NCI-H345 (cell line): ENCODE results near the gene COL3A1.

Experiments used
- DNase-seq: peaks from one replicate; lab custom pipeline; 2025; lab: John Stamatoyannopoulos, UW

COL3A1 gene

GRCh38 chr2:188976545-188977268 is 2.5 kb downstream of the COL3A1 start:
- DNase-seq = no peak

- no peak for DNase-seq
Observed at GRCh38 chr2:188977317-188977716, 3.1 kb downstream of the COL3A1 start.

- DNase-seq = no peak
Observed at GRCh38 chr2:188978291-188979081, 4.3 kb downstream of the COL3A1 start.

GRCh38 chr2:188979187-188980114 is 5.3 kb downstream of the COL3A1 start:
- DNase-seq = no peak

GRCh38 chr2:188983427-188984064 is 9.4 kb downstream of the COL3A1 start:
- no peak for DNase-seq

GRCh38 chr2:188984065-188984491 is 9.9 kb downstream of the COL3A1 start:
- no peak for DNase-seq

GRCh38 chr2:188984680-188985079 is 10.5 kb downstream of the COL3A1 start:
- DNase-seq = no peak

GRCh38 chr2:188986839-188987238 is 12.7 kb downstream of the COL3A1 start:
- DNase-seq = no peak

- no peak for DNase-seq
Observed at GRCh38 chr2:188993247-188993646, 19.1 kb downstream of the COL3A1 start.

- no peak for DNase-seq
Observed at GRCh38 chr2:188997263-188997662, 23.1 kb downstream of the COL3A1 start.

GRCh38 chr2:189000221-189000620 is 26.0 kb downstream of the COL3A1 start:
- DNase-seq = no peak

GRCh38 chr2:189002079-189002478 is 27.9 kb downstream of the COL3A1 start:
- DNase-seq = no peak

GRCh38 chr2:189008555-189009262 is 34.5 kb downstream of the COL3A1 start:
- no peak for DNase-seq

GRCh38 chr2:189010536-189010935 is 36.4 kb downstream of the COL3A1 start:
- DNase-seq = no peak

- DNase-seq = no peak
Observed at GRCh38 chr2:189012351-189012750, 38.2 kb downstream of the COL3A1 start.

- no peak for DNase-seq
Observed at GRCh38 chr2:189013031-189013430, 38.9 kb downstream of the COL3A1 start.

GRCh38 chr2:189013671-189014448 is 39.7 kb downstream of the COL3A1 start:
- DNase-seq = no peak

- no peak for DNase-seq
Observed at GRCh38 chr2:189014449-189015138, 40.4 kb downstream of the COL3A1 start.

- no peak for DNase-seq
Observed at GRCh38 chr2:189015359-189015758, 41.2 kb downstream of the COL3A1 start.
